GM19035 (cell line): ENCODE measurements around the gene EDA.

ENCODE experiments used
- ATAC-seq: cut with Tn5 transposase; IDR thresholded peaks from one replicate; pipeline ENCODE4 v1.9.1; 2021; ENCODE audit not compliant: unreplicated experiment

The EDA gene

DNA sequence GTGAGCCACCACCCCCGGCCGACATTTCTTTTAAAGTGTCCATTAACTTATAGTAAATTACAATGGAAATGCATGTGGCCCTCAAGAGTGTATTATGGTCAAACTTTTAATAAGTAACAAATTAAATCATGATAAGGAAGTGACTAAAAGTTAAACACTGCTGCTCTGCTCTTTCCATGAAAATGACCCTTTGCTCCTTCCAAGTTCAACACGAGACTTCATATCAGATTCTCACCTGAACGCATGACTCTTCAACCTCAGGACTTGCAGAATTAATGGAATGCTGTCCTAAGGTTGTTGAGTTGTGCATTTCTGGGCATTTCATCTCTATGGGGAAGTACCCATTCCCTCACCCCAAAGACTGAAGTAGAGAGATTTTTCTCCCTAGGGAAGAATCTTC is 406.7 kb downstream of the EDA start:
- ATAC-seq = no peak

DNA sequence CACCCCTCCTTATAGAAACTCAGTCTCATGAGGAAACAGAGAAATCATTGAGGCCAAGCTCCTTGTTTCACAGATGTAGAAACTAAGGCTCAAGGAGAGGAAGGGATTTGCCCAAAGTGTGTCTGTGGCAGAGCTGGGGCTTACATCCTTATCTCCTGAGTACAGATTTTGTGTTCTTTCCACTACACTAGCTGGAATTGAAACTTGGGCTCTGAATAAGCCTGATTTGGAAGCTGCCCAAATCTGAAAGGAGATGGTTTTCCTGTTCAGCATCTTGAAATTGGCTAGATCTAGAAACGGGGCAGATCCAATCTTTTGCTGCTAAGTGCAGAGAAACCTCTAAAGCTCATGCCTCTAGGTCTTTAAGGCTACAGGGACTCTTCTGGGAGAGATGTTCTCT is 409.6 kb downstream of the EDA start:
- ATAC-seq = no peak

DNA sequence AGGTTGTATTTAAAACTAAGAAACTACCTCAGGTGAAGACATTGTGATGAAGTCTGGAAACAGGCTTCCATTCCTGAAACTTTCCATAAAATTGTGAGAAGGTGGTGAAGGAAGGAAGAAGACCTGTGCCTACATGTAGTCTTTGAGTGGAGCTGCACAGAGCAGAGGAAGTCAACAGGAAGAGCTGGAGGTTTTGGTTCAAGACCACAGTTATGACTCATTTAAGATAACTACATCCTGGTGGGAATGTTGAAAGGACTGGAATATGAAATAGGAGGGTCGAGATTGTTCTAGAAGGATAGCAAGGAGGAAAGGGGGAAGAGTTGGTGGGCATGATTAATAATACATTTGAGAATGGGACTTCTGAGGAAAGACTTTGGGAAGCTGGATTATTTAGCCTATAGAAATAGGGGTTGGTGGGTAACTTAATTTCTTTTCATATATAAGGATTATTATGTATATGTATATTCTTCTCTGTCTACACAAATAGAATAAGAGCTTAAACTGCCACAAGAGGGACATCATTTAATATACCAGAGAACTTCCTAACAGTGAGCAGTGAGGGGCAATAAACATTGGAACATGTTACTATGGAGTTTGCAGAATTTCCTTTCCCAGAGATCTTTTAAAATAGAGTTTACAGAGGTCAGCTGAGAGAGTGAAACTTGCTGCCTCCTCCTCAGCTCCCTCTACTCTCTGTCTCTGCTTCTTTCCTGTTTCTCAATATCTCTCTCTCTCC is 410.4 kb downstream of the EDA start:
- no peak for ATAC-seq

DNA sequence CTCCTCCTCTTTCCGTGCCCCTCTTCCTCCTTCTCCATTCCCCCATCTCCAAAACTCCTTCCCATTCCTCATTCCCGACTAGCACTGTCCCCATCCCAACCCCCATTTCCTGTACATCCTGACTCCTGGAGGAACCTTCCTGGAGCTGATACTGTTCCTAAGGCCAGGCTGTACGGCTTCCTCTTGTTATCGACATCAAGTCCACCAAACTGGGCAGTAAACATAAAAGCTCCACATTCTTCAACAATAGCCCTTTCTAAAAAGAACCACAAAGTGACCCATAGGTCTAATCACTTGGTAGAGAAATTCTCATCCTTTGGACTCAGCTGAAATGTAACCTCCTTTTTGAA is 410.9 kb downstream of the EDA start:
- no peak for ATAC-seq

DNA sequence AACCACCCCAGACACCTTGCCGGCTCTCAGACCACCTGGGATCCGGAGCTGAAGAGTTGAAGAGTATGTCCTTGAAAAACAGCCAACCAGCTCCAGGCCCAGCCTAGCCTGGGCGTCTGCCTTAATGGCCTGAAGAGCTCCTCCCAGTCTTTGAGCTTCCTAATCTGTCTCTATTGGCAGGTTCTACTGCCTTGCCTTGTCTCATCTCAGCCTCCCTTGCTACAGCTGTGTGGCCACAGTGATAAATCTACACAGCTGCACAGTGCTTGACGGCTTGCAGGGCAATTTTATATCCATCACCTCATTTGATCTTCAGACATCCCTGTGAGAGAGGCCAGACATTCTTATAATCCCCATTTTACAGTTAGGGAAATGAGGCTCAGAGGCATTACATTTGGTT is 413.9 kb downstream of the EDA start:
- no peak for ATAC-seq

DNA sequence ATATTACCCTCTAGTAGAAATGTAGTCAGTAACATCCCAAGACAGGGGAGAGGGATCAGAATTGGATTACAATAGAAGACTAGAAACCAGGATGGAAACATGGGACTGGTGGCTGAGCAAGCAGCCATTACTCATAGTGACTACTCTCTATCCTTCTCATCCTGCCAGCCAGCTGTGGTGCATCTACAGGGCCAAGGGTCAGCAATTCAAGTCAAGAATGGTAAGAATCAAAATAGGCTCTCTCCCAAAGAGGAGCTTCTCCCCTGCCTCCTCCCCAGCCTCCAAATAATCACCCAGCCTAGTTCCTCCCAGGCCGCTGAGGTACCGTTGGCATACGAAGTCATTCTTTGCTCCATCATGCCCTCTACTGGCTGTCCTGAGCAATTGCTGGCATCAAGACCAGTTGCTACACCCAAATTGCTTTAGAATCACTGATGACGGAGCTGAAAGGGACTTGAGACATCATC is 414.4 kb downstream of the EDA start:
- ATAC-seq = peak; percentile 69

DNA sequence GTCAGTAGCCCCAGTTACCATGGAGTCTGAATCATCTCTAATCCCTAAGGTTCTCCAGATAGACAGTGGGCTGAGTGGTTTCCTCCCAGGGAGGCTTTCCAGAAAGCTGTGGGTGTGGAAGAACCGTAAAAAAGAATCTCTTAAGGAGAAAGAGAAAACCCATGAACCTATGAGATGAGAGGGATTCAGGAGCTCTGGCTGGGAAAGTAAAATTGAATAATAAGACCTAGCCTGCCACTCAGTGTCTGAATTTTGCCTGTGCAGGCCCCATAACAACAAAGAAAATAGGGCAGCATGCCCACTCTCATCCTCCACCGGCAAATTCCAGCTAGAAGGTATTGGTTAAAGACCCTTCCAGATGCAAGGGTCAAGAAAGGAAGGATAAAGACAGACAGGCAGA is 416.9 kb downstream of the EDA start:
- ATAC-seq = no peak

DNA sequence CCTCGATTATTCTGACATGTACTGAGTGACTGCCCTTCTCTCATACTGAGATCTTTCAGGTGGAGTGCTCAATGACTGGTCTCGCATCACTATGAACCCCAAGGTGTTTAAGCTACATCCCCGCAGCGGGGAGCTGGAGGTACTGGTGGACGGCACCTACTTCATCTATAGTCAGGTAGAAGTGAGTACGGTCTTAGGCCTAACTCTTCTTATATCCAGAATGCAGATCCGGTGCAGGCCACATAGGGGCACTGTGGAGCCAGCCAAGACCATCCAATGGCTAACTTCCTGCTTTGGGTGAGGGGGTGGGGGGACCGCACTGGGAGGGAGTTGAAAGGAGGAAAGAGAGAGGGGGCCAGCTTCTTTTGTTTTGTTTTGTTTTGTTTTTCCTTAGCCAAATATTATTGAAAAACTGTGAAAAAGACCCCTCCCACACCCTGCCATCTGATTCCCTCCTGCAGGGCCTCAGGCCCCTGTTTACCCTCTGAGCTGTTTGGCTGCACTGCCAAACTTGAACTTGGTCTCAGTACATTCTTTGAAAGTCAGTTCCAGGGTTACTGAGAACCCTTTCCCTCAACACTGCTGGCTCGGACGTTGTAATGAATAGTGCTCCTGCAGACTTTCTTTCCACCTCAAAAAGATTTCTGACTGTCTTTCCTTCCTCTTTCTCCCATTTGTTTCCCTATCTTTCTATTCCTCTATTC is 417.6 kb downstream of the EDA start:
- no peak for ATAC-seq

DNA sequence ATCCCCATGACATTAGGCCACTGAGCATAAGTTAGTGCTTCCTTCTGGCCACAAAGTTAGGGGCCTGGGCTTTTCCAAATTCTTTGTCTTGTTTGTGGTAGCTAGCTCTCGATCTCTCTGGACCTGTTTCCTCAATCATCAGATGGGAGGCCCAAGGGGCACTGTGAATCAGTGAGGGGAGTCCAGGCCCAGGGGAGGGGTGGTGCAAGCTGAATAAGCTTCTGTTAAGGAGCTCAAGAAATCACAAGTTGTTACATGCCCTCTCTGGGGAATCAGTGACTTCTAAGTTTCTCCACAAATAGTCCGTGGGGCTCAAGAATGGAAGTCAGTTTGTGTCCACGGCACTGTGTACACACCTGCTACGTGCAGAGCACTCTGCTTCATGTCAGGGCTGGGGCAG is 418.7 kb downstream of the EDA start:
- no peak for ATAC-seq

DNA sequence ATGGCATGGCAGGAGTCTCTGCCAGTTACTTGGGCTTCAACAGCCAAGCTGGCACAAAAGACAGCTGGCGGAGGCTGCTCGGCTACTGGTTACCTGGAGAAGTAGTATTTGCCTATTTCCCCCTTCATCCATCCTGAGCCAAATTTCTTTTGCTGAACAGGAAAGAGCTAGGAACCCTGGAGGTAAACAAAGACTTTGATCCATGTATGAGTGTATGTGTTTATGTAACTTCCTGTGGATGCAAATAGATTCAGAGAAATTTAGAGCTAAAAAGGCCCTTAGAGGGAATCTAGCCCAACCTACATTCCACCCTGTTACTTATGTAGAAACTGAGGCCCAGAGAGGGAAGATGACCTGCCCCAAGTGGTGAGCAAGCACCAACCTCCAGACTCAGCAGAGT is 422.6 kb downstream of the EDA start:
- no peak for ATAC-seq

DNA sequence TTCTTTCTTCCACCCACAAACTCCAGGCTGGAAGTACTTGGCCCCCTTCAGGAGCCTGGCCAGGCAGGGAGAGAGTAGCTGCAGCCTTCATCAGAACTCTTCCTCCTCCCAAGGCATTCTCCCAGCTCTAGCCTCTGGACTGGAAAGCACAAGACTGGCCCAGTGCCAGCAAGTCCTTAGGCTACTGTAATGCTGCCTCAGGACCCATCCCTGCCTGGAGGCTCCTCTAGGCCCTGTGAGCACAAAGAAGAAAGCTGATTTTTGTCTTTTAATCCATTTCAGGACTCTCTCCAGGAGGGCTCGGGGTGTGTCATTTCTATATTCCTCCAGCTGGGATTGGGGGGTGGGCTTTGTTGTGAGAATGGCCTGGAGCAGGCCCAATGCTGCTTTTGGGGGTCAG is 423.0 kb downstream of the EDA start:
- no peak for ATAC-seq

DNA sequence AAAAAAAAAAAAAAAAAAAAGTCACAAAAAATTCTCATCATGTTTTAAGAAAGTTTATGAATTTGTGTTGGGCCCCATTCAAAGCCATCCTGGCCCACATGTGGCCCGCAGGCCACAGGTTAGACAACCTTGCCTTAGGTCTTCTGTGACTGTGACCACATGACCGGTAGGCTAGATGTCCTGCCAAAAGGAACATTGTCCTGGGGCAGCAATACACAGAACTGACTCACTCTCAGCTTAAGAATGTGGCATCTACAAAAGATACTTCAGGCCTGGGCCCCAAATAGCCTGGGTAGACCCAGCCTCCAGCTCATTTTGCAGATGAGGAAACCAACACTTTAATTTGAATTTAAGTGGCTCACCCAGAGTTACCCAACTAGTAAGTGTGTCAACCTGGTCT is 423.8 kb downstream of the EDA start:
- no peak for ATAC-seq

DNA sequence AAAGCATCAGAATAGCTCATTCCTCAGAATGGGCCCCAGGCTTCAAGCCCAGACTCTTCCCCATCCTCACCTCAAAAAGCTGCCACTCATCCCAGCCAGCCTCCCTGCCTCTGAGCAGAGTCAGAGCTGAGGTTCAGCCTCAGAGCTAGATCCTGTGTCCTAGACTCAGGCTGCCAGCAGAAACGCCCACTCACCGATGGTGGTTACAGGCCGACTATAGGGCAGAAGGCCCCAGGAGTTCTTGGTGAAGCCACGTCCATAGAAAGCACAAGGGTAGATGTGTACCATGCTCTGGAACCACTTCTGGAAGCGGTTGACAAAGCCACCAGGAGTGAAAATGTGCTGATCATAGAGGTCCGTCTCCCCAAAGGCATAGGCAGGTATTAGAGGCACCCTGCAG is 426.1 kb downstream of the EDA start:
- no peak for ATAC-seq

DNA sequence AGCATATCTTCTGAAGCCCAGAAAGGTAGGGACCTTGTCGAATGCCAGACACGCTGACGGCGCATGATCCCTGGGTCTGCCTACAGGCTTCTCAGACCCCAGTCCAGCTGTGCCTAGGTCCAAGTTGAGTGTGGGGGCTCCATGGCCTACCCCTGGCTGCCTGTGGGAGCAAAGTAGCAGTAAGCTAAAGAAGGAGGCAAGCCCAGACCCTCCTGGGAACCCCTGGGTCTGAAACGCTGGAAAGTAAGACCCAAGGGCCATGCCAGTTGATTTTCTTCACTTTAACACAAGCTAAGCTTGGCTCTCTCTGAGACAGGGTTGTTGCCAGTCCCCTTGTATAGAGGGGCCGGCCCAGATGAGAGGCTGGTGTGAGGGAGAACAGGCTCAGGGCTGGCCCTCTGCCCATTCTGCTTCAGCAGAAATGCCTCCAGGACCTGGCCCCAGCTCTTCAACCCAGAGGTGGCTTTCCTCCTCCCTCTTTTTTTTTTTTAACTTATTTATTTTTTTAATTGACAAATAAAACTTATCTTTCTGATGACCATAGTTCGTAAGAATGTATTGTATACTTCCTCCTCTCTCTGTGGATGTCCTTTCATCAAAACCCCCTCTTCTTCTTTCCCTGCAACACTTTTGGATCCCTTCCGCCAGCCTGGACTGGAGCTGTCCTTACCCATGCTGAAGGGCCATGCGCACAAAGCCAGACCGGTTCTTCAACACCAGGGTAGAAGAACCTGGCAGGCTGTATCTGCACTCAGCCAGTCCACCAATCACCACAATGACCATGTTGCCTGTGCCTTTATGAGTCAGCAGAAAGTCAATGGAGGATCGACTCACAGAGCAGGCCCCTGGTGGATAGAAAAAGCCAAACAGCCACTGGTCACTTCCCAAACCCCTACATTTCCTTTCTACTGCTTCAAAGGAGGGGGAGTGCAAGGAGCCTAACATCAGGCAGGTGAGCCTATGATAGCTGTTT is 426.8 kb downstream of the EDA start:
- ATAC-seq = no peak

DNA sequence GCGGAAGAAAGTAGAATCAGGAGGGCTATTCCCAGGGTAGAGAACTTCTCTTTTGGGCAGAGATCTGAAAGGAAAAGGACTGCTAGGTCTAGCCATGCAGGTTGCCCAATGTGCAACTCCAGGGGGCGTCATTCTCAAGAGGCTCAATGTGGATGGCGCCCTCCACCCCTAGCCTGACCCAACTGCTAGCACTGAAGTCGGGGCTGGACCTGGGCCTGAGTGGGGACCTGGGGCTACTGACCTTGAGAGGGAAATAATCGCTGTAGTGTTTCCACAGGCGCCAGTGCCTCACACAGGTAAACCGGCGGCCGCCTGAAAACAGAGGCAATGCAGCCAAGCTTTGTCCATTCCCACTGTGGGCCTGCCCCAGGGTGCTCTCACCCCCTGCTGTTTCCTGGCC is 427.8 kb downstream of the EDA start:
- ATAC-seq = no peak

DNA sequence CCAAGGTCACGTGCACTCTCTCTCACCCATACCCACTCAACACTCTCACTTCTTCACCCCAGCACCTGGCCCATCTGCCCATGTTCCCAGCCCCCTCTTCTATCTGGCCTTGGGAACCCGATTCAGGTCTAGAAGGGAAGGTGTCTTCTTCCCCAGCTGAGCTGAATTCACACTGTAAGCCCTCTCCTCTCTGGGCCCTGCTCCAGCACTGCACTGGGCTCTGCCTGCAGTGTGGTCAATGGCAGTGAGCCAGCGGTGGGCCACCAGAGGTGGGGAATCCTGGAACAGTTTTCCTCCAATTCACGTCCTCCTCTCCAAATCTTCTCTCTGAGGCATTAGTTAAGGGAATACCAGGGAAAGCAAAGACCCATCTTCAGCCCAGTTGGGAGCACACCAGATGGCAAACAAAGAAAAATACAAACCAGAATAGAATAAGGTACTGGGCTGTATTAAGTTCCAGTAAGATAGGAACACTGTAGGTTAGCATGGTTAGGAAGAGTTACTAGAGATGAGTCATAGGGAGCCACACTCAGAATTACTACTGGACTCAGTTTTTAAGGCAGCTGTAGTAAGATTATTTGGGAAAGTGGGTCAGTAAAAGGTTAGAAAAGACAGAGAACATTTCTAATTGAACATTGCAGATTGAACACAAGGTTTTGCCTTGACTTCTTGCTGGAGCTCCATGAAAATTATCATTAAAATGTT is 428.8 kb downstream of the EDA start:
- no peak for ATAC-seq

DNA sequence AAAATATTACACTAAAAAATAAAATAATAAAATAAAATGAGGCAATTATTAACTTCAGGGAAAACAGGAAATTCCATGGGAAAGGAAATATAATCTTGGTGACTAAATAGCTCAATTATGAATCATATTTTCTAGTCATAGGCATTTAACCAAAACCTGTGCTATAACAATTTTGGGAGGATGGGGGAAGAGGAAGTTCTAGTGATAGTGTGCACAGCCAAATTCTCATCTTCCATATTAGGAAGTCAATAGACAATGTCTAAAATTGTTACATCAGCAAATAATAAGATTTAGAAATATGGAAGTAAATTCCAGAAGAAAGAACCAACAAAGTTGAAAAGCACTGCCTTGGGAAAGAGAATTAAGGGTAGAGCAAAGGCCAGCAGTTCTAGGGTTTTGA is 431.1 kb downstream of the EDA start:
- ATAC-seq = no peak

DNA sequence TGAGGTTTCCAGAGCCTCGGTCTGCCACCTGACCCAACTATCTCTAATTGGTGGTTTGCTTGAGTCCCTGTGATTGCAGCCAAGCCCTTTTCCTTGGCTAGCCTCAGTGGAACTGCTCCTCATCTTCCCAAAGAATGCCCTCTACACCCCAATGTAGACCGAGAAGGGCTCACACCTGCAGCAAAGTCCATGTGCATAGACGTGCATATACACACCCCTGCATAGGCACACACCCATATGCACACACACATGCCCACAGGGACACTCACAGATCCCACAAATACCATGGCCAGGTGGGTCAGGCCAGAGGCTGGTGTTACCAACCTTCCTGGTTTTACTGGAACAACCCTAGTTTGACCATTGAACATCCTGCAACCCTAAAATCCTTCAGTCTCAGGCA is 433.5 kb downstream of the EDA start:
- ATAC-seq = no peak

DNA sequence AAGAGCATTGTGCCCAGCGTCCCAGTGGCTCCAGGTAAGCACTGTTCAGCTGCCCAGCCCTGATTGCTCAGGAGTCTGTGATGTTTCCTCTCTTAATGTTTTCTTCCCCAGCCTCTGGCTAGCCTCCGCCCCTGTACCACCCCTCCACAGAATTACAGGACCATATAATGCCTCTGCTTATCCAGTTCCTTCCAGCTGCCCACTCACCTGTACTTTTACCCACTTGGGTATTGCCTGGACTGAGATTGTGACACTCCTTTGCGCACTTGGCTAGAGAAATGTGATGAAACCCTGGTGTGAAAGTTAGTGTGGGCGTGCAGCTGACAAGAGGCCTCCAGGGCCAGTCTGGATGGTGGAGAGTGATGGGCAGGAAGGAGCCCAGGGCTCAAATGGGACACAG is 434.0 kb downstream of the EDA start, which contains the start of gene AWAT2:
AWAT2 (minus strand) TSS at position 14 of the 400 bp plus-strand sequence; CDS start at position 8, 6 bp downstream.
- ATAC-seq = no peak

DNA sequence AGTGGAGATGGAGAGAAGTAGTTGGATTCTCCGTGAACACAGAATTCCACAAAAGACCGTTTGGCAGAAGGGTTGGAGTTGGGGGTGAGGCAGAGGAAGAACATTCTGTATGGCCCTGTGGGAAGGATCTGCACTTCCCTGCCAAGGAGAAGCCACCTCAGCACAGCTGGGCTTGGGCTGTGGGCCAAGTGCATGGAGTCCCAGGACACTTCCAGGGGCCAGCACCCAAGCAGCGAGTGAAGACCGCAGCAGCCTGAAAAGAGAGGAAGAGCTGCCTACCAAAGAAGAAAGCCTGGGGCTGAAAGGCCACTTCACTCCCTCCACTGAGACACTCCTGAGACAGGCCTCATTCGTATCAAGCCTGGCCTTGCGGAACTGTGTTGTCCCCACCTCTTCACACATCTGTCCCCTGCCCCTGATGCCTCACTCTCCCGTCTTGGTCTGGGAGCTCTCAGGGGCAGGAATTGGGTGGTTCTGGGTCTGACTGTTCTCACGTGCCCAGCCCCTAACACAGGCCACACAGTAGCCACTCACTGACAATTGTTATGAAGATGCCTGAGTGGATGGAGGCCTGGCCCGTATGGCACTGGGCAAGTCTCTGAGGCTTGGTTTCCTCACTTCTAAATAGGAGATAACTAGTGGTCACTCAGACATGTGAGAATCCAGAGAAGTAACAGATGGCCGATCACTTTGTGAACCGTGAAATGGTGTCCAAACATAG is 437.1 kb downstream of the EDA start:
- ATAC-seq = no peak
